H1 (cell line): Measurements from ENCODE around the gene CTTNBP2. TPM values are rescaled to one million over a fixed set of nuclear protein-coding genes. Genes with fewer than 3 reads are reported as not detected.

Source experiments
- CTCF ChIA-PET: fragments of 300-600 bp; sonication (Branson Sonifier 250); formaldehyde crosslinking; loops from one replicate; lab custom pipeline; 2021; ENCODE audit not compliant: partially characterized antibody; lab: Charles Lee
- POLR2A ChIA-PET: fragments of 300-600 bp; sonication (Branson Sonifier 250); formaldehyde crosslinking; loops from one replicate; lab custom pipeline; 2021; ENCODE audit warnings: inconsistent platforms; ENCODE audit not compliant: partially characterized antibody; lab: Charles Lee
- DNase-seq, 2 experiments: peaks; one replicate each; pipeline versions ENCODE4 v3.0.0 to v3.0.0-alpha.2; 2010 to 2022; ENCODE audit warnings: low spot score in 2 of 2, low read depth in 1 of 2, mixed read lengths in 1 of 2
- FAIRE-seq: peaks from 2 replicates; lab custom pipeline; 2011; peaks lifted over from hg19 to GRCh38; lab: Jason Lieb, UNC
- H2AFZ ChIP-seq: 2 replicates; pipeline ENCODE4 v1.8.1; 2012; ENCODE audit warnings: low read length, inconsistent platforms
- H2AK5ac ChIP-seq: 2 replicates; pipeline ENCODE4 v1.6.1; 2013; ENCODE audit warnings: low read depth, low read length
- H2BK120ac ChIP-seq: replicated peaks from 2 replicates; pipeline ENCODE3; 2013; ENCODE audit warnings: low read depth, low read length, inconsistent platforms
- H2BK12ac ChIP-seq: 2 replicates; pipeline ENCODE4 v1.6.1; 2013; ENCODE audit warnings: low read depth, low read length
- H2BK15ac ChIP-seq: 2 replicates; pipeline ENCODE4 v1.6.1; 2013; ENCODE audit warnings: low read length
- H2BK20ac ChIP-seq: 2 replicates; pipeline ENCODE4 v1.6.1; 2013; ENCODE audit warnings: low read length
- H2BK5ac ChIP-seq: 2 replicates; pipeline ENCODE4 v1.6.1; 2013; ENCODE audit warnings: low read depth, low read length
- H3K14ac ChIP-seq: 2 replicates; pipeline ENCODE4 v1.6.1; 2013; ENCODE audit warnings: inconsistent platforms; ENCODE audit not compliant: insufficient read length
- H3K18ac ChIP-seq: 2 replicates; pipeline ENCODE4 v1.6.1; 2013; ENCODE audit warnings: low read length; ENCODE audit errors: extremely low read depth
- H3K23ac ChIP-seq: 2 replicates; pipeline ENCODE4 v1.6.1; 2013; ENCODE audit warnings: inconsistent platforms; ENCODE audit not compliant: insufficient read length
- H3K23me2 ChIP-seq: 2 replicates; pipeline ENCODE4 v1.6.1; 2013; ENCODE audit warnings: low read depth, low read length
- H3K27ac ChIP-seq: 2 replicates; pipeline ENCODE4 v1.6.1; 2011; ENCODE audit warnings: low read depth, low read length, inconsistent platforms
- H3K27me3 ChIP-seq, 4 experiments: replicated peaks in 1 of 4; 1 replicate in 1 of 4; 2 replicates in 3 of 4; pipeline versions ENCODE4 v1.6.1 to v1.8.1; 2011 to 2013; ENCODE audit warnings: low read length in 3 of 4, mild to moderate bottlenecking in 3 of 4, inconsistent platforms in 2 of 4, mixed read lengths in 2 of 4, moderate library complexity in 1 of 4; ENCODE audit not compliant: control insufficient read depth in 3 of 4, insufficient read depth in 3 of 4; ENCODE audit errors: extremely low read depth in 1 of 4
- H3K36me3 ChIP-seq, 4 experiments: 2 replicates each; pipeline versions ENCODE4 v1.6.1 to v1.8.1; 2011 to 2013; ENCODE audit warnings: mild to moderate bottlenecking in 4 of 4, low read length in 3 of 4, moderate library complexity in 2 of 4, control low read depth in 1 of 4, inconsistent platforms in 1 of 4; ENCODE audit not compliant: insufficient read depth in 4 of 4, control insufficient read depth in 2 of 4
- H3K4ac ChIP-seq: replicated peaks from 2 replicates; pipeline ENCODE3; 2013; ENCODE audit warnings: low read length, low read depth, mixed read lengths, inconsistent platforms; ENCODE audit not compliant: insufficient read length
- H3K4me1 ChIP-seq, 4 experiments: replicated peaks in 1 of 4; 1 replicate in 1 of 4; 2 replicates in 3 of 4; pipeline versions ENCODE4 v1.6.1 to v1.8.1; 2011 to 2013; ENCODE audit warnings: low read length in 3 of 4, inconsistent platforms in 2 of 4, mixed read lengths in 1 of 4; ENCODE audit not compliant: insufficient read depth in 4 of 4, control insufficient read depth in 3 of 4
- H3K4me2 ChIP-seq, 2 experiments: 2 replicates each; pipeline versions ENCODE4 v1.6.1 to v1.8.1; 2011 to 2013; ENCODE audit warnings: low read depth in 2 of 2, low read length in 2 of 2, control low read depth in 1 of 2, inconsistent platforms in 1 of 2, mild to moderate bottlenecking in 1 of 2; ENCODE audit not compliant: insufficient read depth in 1 of 2
- H3K4me3 ChIP-seq, 4 experiments: fragments of 200-600, 300-600 bp in 1 of 4; sonication (generic), shearing (Covaris generic), sonication (Bioruptor Twin) in 1 of 4; 2 replicates each; pipeline versions ENCODE4 v1.5.1 to v1.8.1; 2011 to 2016; ENCODE audit warnings: low read length in 4 of 4, low read depth in 3 of 4, control low read depth in 2 of 4, inconsistent platforms in 2 of 4, mild to moderate bottlenecking in 2 of 4, mixed read lengths in 1 of 4, moderate library complexity in 1 of 4; ENCODE audit not compliant: insufficient read depth in 2 of 4; ENCODE audit errors: extremely low read depth in 1 of 4
- H3K56ac ChIP-seq: replicated peaks from 2 replicates; pipeline ENCODE3; 2013; ENCODE audit warnings: low read depth, mild to moderate bottlenecking, mixed read lengths, low read length, inconsistent platforms; ENCODE audit not compliant: insufficient read length
- H3K79me1 ChIP-seq: 2 replicates; pipeline ENCODE4 v1.6.1; 2013; ENCODE audit warnings: low read depth, low read length, control low read depth
- H3K79me2 ChIP-seq, 2 experiments: 2 replicates each; pipeline versions ENCODE4 v1.6.1 to v1.8.1; 2012 to 2013; ENCODE audit warnings: low read length in 2 of 2, mild to moderate bottlenecking in 2 of 2, inconsistent platforms in 1 of 2; ENCODE audit not compliant: insufficient read depth in 2 of 2, control insufficient read depth in 1 of 2
- H3K9ac ChIP-seq, 4 experiments: replicated peaks in 1 of 4; 1 replicate in 1 of 4; 2 replicates in 3 of 4; pipeline versions ENCODE4 v1.6.1 to v1.8.1; 2011 to 2013; ENCODE audit warnings: low read depth in 3 of 4, low read length in 3 of 4, control low read depth in 2 of 4, mild to moderate bottlenecking in 2 of 4, moderate library complexity in 2 of 4, inconsistent platforms in 1 of 4; ENCODE audit errors: extremely low read depth in 1 of 4
- H3K9me3 ChIP-seq, 2 experiments: 2 replicates each; pipeline versions ENCODE4 v1.6.1 to v1.8.1; 2012 to 2013; ENCODE audit warnings: mild to moderate bottlenecking in 2 of 2, moderate library complexity in 2 of 2, control low read depth in 1 of 2, inconsistent platforms in 1 of 2, low read depth in 1 of 2, low read length in 1 of 2, mixed read lengths in 1 of 2; ENCODE audit not compliant: insufficient read depth in 2 of 2
- H4K20me1 ChIP-seq, 2 experiments: replicated peaks in 1 of 2; 2 replicates each; pipeline versions ENCODE3 to v1.8.1; 2011 to 2013; ENCODE audit warnings: inconsistent platforms in 2 of 2, low read length in 2 of 2, mild to moderate bottlenecking in 1 of 2; ENCODE audit not compliant: insufficient read depth in 2 of 2, control insufficient read depth in 1 of 2
- H4K5ac ChIP-seq: 2 replicates; pipeline ENCODE4 v1.6.1; 2013; ENCODE audit warnings: low read length, low read depth, mixed read lengths, inconsistent platforms; ENCODE audit not compliant: insufficient read length
- H4K8ac ChIP-seq: 2 replicates; pipeline ENCODE4 v1.8.0; 2013; ENCODE audit warnings: mild to moderate bottlenecking, moderate library complexity, low read length, inconsistent platforms; ENCODE audit not compliant: insufficient read depth; ENCODE audit errors: extremely low read depth
- H4K91ac ChIP-seq: replicated peaks from 2 replicates; pipeline ENCODE3; 2013; ENCODE audit warnings: low read length, mixed read lengths, inconsistent platforms; ENCODE audit not compliant: insufficient read length
- CTBP2 ChIP-seq: IDR thresholded peaks from 2 replicates; pipeline ENCODE4 v1.7.0; 2011; ENCODE audit warnings: borderline replicate concordance, mild to moderate bottlenecking, moderate library complexity, mixed read lengths, low read length; ENCODE audit not compliant: insufficient read depth, insufficient read length
- KDM1A ChIP-seq: fragments of 200-600, 300-600 bp; sonication (generic); IDR thresholded peaks from 2 replicates; pipeline ENCODE4 v1.7.1; 2016; ENCODE audit warnings: mild to moderate bottlenecking, low read length, borderline replicate concordance
- NRF1 ChIP-seq: IDR thresholded peaks from 2 replicates; pipeline ENCODE4 v1.6.1; 2011; ENCODE audit warnings: mild to moderate bottlenecking, low read depth, low read length, improper control_type of control experiment
- WGBS, 2 experiments: shearing (Covaris generic) in 1 of 2; methylation state at CpG; one replicate each; pipeline versions ENCODE4 v1.1.6 to v1.1.7; 2013 to 2015; ENCODE audit warnings: low lambda C conversion rate in 2 of 2, mixed read lengths in 2 of 2, inconsistent platforms in 1 of 2, low coverage in 1 of 2, missing lambda C conversion rate in 1 of 2; ENCODE audit not compliant: insufficient replicate concordance in 2 of 2, insufficient coverage in 1 of 2, insufficient read length in 1 of 2; ENCODE audit errors: extremely low coverage in 1 of 2, missing lambda C conversion rate in 1 of 2; 5-methylcytosine and 5-hydroxymethylcytosine counted together
- polyA plus RNA-seq, 7 experiments: library from polyadenylated mRNA; depleted of rRNA in 3 of 7; stranded (reverse) in 5 of 7; unstranded in 2 of 7; fragments of >200 nt in 5 of 7; fragments of 200-250 nt in 2 of 7; gene quantifications; 1 replicate in 5 of 7; 2 replicates in 1 of 7; 4 replicates in 1 of 7; pipeline versions ENCODE4 v1.2.1 to v1.2.3, GENCODE V29; 2011 to 2013; ENCODE audit warnings: missing spikeins in 2 of 7, mixed read lengths in 2 of 7
- total RNA-seq: library from RNA; stranded (reverse); fragmentation: NEBNext Ultra II Directional; extraction: Animal tissue kit (Norgen Biotek cat#: 25700); gene quantifications from 2 replicates; pipeline ENCODE4 v1.2.1, GENCODE V29; 2021

CTTNBP2 gene
- total and polyA plus RNA-seq, 2 of the 8 experiments (the other 6 are each of a cell fraction or from before 2014, with no cell fraction given), result 15.3 to 35.1 TPM

GRCh38 chr7:117724898-117725297 lies 148.3 kb downstream of the CTTNBP2 start:
- Histone ChIP-seq H2BK20ac (no peak overlapping the region), H2BK15ac (no peak overlapping the region), H3K4ac (no peak overlapping the region), H3K4me2 (no peak overlapping the region), H3K27ac (no peak overlapping the region), H2AK5ac (no peak overlapping the region), H3K4me1 (no peaks in the 10 kb centered on the region), H3K79me2 (no peaks in the 10 kb centered on the region), H3K23ac (no peak overlapping the region), H2AFZ (no peak overlapping the region), H3K79me1 (no peaks in the 10 kb centered on the region), H4K8ac (no peak overlapping the region), H2BK5ac (no peak overlapping the region), H4K91ac (no peak overlapping the region), H3K4me3 (no peak overlapping the region), H3K18ac (no peak overlapping the region), H3K36me3 (peaks cover 2 to 51% (median 15%) of the 10 kb centered on the region in 4 experiments; a peak in 7 of 8 replicates), H3K9me3 (no peaks in the 10 kb centered on the region), H3K56ac (no peak overlapping the region), H2BK120ac (no peak overlapping the region), H3K27me3 (no peaks in the 10 kb centered on the region), H4K20me1 (no peaks in the 10 kb centered on the region), H3K14ac (no peak overlapping the region), H3K9ac (no peak overlapping the region), H3K23me2 (no peaks in the 10 kb centered on the region), H2BK12ac (no peak overlapping the region), H4K5ac (no peak overlapping the region)
- DNase-seq (no peak), FAIRE-seq (no peak)
- ChIA-PET POLR2A (no interaction called here), CTCF (interaction anchor here (0.6 to 2.6 kb wide), 5 partner anchors 13 to 429 kb away, joined by 3 to 9 read pairs (median 3); no protein-coding TSS in a partner anchor)
- TF ChIP-seq NRF1 (no peak), KDM1A (no peak), CTBP2 (no peak)
- 70% methylated on average over 3 of the region's 3 CpGs; no CpG with 5 or more reads in 1 of the 2 experiments for WGBS, 2 experiments
